GM19099 (cell line): Measurements from ENCODE around the gene MTPN.

Source experiments
- POLR2A ChIP-seq: IDR thresholded peaks from 3 replicates; pipeline ENCODE4 v1.6.1; 2011; ENCODE audit warnings: low read depth; ENCODE audit not compliant: insufficient read length; ENCODE audit errors: extremely low read depth

MTPN gene, protein sequence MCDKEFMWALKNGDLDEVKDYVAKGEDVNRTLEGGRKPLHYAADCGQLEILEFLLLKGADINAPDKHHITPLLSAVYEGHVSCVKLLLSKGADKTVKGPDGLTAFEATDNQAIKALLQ

DNA sequence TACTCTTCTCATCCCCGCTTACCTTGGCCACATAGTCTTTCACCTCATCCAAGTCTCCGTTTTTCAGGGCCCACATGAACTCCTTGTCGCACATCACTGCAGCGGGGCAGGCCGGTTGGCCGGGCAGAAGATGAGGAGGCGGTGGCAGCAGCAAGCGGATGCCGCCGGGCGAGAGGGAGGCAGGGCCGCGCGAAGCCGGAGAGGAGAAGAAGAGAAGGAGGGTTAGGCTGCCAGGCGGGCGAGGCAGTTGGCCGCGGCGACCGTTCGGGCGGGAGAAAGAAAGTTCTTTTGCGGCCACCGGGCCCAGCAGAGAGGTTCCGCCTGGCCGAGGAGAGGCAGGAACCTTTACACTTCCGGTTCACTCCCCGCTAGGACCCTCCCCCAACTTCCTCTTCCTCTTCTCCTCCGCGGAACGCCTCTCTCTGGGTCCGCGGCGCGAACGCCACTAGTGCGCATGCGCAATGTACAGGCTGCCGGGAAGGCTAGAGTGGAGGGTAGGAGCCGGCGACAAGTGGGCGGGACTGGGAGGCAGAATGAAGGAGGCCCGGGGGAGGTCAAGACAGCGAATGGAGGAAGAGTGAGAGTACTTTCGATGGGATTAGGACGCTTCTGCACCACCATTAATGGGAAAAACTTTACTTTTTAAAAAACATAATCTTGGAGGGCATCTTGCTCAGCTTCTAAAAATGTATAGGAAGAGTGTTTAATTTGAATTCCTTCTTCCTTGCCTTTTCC lies at the start of gene MTPN:
MTPN (minus strand) TSS at position 353 of the 735 bp plus-strand sequence; CDS start at position 94, 259 bp downstream.
- TF ChIP-seq POLR2A, result peak; percentile 75

DNA sequence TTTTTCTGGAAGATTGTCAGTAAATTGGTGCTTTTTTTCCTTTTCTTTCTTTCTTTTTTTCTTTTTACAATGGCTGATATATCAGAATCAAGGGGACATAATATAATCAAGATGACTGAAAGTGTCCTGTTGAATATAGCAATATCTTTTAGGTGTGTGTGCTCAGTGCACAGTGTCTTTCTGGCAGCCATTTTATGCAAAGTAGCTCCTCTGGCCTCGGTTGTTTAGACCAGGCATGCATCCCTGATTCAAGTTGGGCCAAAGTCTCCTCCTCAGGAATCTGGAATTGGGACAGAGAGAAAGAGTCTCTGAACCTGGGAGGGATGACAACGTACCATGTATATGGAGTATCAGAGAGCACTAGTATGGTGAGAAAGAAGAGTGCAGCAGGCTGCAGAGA lies 49.0 kb upstream of the MTPN start:
- no peak for TF ChIP-seq POLR2A

DNA sequence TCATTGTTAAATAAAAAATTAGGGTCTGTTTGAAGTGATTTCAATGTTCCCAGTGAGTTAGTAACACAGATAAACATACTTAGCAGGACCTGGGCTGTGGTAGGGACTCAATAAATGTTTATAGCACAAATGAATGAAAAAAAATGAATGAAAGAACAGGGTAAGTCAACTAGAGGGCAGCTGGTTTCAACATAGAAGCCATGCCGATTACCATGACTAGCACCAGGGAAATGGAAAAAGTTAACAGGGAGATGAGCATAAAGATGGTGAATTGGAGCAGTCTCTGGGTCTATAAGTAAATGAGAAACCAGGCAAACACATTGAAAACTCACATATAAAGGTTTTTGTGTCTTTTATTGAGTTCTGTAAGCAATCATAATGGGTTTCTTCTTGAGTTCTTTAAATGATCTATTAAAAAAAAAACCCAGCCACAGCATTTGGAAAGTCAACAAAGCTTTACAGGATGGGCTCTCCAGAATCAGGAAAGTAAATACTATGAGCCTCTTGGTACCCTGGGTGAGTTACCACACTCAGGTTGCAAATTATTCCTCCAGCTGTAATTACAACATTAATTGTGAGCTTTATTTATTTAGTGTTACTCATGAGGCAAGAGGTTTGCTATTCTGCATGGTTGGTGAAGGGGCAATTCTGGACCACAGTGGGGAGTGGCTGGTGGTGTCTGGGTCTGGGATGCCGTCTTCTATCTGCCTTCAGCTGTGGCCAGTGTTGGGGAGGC lies 46.1 kb upstream of the MTPN start:
- TF ChIP-seq POLR2A, result no peak

DNA sequence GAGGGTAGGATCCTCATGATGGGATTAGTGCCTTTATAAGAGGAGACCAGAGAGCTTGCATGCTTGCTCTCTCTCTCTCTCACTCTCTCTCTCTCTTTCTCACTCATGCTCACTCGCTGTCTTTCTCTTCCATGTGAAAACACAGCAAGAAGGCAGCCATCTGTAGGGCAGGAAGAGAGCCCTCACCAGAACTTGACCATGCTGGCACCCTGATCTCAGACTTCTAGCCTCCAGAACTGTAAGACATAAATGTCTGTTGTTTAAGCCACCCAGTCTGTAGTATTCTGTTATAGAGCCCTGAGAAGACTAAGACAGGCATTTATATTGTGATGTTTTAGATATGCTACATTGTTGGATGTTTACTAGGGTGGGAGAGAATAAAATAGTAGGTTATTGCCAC lies 43.4 kb upstream of the MTPN start:
- no peak for TF ChIP-seq POLR2A

DNA sequence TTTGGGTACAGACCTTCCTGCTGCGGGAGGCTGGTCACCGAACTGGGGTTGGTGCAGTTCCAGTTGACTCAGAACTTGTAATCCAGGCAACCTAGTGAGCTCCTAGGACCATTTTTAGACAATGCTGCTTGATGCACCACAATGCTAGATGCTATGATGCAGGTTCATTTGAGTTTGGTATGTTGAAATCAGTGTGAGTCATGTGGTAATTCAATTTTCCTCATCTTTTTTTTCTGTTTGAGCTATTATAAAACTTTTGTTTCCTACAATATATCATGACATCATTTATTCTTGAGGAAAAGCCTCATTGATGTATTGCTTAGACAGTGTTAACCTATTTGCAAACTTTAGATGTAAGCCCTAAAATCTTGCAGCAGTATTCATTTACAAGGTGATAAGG lies 40.9 kb upstream of the MTPN start:
- TF ChIP-seq POLR2A, result no peak

DNA sequence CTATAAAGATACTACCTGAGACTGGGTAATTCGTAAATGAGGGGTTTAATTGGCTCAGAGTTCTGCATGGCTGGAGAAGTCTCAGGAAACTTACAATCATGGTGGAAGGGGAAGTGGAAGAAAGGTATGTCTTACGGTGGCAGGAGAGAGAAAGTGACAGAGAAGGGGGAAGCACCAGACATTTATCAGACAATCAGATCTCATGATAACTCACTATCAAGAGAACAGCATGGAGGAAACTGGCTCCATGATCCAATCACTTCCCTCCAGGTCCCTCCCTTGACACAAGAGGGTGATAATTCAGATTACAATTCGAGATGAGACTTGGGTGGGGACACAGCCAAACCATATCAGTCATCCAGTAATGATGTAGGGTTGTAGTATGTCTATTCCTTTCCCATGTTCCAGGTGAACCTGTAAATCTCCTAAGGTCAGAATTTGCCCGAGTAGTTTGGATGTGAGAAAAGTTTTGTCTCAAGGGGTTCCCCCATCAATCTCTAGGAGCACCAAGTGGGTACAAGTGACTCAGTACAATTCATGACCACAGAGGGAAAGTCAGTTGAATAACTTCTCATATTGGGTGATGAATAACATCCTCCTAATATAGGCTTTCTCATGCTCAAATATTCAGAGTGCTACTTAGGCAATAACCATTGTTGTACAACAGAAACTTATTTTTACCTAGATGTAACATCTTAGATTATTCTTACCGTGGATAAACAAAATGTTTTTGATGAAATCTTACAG lies 39.7 kb upstream of the MTPN start:
- no peak for TF ChIP-seq POLR2A

DNA sequence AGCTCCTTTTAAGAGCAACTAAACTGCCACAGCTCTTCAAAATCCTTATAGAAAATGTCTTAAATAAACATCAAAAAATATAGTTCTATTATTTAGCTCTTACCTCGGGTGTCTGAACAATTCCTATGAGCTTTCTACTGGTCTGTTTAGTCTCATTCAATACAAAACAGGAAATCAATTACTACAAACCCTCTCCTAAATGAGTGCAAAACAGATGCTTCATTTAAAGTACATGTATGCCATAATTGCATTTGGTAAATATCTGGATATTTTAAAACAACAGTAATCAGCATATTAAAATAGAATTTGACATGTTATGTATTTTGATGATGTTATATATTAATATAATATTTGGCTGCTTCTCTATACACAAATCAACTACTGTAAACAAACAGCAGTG lies 38.5 kb upstream of the MTPN start:
- TF ChIP-seq POLR2A, result no peak

DNA sequence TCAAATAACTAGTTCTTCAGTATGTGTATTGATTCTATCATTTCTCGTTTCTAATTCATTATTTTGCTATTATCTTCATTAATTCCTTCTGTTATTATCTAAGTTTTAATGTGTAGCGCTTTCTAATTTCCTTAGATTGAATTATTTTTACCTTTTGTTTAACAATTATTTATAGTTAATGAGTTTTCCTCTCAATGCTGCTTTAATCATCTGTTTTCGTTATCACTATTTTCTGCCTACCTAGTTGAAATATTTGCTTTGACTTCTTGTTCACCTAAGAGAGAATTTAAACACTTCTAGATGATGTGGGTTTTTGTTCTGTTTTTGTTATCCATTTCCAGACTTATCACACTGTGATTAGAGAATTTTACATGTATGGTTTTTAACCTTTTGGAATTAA lies 37.5 kb upstream of the MTPN start:
- no peak for TF ChIP-seq POLR2A

DNA sequence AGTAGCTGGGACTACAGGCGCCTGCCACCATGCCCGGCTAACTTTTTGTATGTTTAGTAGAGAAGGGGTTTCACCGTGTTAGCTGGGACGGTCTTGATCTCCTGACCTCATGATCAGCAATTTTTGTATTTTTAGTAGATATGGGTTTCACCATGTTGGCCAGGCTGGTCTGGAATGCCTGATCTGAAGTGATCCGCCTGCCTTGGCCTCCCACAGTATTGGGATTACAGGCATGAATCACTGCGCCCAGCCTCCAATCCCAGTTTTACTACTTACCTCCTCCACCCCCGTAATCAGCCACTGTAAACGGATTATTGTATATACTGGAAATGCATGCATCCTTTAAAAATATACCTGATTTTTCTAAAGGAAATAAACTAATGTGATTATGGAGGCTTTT lies 35.1 kb upstream of the MTPN start:
- no peak for TF ChIP-seq POLR2A

DNA sequence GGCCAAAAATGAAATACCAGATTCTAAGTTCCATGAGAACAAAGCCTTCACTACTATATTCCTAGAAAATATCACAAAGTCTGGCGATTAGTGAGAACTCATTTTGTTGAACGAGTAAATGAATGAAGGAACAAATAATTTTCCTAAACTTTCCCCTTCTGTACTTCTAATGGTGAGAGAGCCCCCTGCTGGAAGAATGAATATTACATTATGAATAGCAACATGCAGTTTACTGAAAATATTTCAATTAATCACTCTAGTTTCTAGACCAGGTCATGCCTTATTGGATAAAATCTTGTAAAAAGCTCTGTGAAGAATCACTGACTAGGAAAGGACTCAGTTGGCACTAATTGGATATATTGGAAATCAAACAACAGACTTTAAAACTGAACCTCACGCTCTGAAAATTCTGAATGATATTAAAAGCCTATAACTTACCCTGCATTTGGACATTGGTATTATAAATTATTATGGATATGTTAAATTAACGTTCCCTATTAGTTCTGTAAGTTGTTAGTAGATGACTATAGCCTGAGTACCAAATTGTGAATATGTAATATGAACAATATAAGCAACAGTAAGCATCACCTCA lies 32.4 kb upstream of the MTPN start:
- no peak for TF ChIP-seq POLR2A

DNA sequence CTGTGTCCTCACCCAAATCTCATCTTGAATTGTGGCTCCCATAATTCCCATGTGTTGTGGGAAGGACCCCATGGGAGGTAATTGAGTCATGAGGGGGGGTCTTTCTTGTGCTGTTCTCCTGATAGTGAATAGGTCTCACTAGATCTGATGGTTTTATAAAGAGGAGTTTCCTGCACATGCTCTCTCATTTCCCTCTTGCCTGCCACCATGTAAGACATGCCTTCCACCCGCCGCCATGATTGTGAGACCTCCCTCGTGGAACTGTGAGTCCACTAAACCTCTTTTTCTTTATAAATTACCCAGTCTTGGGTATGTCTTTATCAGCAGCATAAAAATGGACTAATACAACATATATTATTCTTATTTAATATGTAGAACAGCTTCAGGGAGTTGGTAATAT lies 29.0 kb upstream of the MTPN start:
- TF ChIP-seq POLR2A, result no peak

DNA sequence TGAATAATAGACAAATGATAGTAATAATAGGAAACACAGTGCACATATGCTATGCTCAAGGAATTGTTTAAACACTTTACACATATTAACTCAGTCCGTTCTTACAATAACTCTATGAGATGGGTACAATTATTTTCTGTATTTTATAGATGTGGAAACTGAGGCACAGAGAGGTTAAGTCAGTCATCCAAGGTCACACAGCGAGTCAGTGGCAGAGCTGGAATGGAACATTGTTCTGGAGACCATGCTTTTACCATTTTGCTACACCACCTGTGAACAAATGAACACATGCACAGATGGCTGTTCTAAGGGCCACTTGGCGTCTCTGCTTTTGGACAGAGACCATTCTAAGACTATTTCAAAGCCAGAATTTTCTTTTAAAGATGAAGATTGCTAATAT lies 26.9 kb upstream of the MTPN start:
- no peak for TF ChIP-seq POLR2A

DNA sequence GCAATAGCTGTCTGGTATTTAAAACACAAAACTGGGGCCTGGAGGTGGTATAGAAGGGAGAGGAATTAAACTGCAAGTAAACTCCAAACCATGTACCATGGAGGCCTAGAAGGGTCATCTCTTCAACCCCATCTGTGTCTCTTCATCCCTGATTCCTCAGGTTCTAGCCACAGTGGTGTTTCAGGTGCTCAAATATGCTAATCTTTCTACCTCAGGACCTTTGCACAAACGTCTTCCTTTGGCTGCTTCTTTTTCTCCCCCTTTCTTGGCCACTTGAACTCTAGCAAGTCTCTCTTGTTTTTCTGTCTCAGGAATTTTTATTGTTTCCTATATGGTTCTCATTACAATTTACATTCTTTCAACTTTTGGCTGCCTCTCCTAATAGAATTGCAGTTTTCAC lies 25.6 kb upstream of the MTPN start:
- TF ChIP-seq POLR2A, result no peak

DNA sequence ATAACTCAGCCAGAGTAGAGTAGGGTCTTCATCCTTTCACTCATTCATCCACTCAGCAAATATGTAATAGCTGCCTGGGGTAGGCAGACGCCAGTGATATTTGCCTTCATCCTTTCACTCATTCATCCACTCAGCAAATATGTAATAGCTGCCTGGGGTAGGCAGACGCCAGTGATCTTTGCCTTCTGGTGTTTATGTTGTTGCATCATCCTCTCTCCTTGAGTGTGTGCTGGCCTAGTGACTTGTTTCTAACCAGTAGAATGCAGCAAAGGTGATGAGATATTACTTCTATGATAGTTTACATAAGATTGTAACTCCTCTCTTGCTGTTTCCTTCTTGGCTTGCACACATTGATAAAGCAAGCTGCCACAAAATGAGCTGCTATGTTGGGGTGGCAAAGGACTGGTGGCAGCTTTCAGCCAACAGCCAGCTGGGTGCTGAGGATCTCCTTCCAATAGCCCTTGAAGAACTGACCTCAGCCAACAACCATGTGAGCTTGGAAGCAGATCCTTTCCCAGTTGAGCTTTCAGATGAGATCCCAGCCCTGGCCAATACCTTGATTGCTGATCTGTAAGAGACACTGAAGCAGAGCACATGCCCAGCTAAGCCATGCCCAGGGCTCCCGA lies 23.2 kb upstream of the MTPN start:
- TF ChIP-seq POLR2A, result no peak

DNA sequence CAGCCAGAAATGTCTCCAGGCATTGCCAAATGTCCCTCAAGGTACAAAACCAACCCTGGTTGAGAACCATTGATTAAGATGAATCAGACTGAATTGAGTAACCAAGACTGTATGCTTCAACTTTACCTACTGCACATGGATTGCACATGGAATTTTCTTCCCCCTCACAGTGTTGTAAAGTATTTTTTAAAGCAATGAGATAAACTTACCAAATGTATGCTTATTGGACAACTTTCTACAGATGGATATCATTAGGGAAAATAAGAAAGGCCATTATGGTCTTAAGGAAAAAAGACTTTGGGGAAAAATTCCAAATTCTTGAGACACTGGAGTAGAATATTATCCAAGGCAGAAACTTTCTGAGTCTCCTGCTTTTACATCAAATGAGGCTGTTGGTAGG lies 20.9 kb upstream of the MTPN start:
- no peak for TF ChIP-seq POLR2A

DNA sequence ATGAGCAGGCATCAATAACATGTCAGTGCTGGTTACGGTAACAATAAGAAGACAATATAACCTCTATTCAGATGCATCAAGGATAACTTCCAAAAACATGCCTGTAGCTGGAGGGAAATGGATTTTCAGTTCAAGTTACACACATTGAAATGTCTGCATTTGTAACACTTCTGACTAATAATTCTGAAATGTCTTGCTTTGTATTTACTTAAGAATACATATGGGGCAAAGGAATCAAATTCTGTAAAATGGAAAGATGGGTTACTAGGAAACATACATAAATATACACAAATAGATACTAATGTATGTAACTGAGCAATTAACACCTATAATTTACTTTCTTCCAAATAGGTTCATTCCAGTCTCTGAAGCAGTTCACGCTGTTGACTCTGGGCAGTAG lies 18.6 kb upstream of the MTPN start:
- no peak for TF ChIP-seq POLR2A
